GM12878 (cell line): ENCODE data around the gene RASSF10.

Source experiments
- CHD1 ChIP-seq: IDR thresholded peaks from 2 replicates; pipeline ENCODE4 v1.6.1; 2012; ENCODE audit warnings: low read depth, low read length, improper control_type of control experiment
- HCFC1 ChIP-seq: fragments of 150-350 bp; IDR thresholded peaks from 2 replicates; pipeline ENCODE4 v1.6.1; 2014; ENCODE audit warnings: low read length
- POLR2A ChIP-seq: IDR thresholded peaks from 2 replicates; pipeline ENCODE4 v1.6.1; 2011; ENCODE audit warnings: low read depth, mild to moderate bottlenecking, low read length
- ZBTB11 ChIP-seq: fragments of 450-650 bp; formaldehyde crosslinking; IDR thresholded peaks from 2 replicates; pipeline ENCODE4 v1.5.0; 2022; ENCODE audit warnings: mild to moderate bottlenecking, missing genetic modification characterization
- TF ChIP-seq, protein P1 (sequence below), 3 experiments: IDR thresholded peaks in 2 of 3; conservative IDR thresholded peaks in 1 of 3; 2 replicates each; pipeline ENCODE4 v1.5.1; 2011; ENCODE audit warnings: low read depth in 3 of 3, low read length in 3 of 3, mild to moderate bottlenecking in 3 of 3, control low read depth in 2 of 3, moderate library complexity in 2 of 3, inconsistent platforms in 1 of 3, mixed read lengths in 1 of 3; ENCODE audit not compliant: control insufficient read depth in 2 of 3, insufficient read depth in 1 of 3; ENCODE audit errors: extremely low read depth in 1 of 3

GRCh38 chr11:13038366-13038765, 29.2 kb downstream of the RASSF10 start:
- no peak for TF ChIP-seq HCFC1
- TF ChIP-seq, protein P1, sequence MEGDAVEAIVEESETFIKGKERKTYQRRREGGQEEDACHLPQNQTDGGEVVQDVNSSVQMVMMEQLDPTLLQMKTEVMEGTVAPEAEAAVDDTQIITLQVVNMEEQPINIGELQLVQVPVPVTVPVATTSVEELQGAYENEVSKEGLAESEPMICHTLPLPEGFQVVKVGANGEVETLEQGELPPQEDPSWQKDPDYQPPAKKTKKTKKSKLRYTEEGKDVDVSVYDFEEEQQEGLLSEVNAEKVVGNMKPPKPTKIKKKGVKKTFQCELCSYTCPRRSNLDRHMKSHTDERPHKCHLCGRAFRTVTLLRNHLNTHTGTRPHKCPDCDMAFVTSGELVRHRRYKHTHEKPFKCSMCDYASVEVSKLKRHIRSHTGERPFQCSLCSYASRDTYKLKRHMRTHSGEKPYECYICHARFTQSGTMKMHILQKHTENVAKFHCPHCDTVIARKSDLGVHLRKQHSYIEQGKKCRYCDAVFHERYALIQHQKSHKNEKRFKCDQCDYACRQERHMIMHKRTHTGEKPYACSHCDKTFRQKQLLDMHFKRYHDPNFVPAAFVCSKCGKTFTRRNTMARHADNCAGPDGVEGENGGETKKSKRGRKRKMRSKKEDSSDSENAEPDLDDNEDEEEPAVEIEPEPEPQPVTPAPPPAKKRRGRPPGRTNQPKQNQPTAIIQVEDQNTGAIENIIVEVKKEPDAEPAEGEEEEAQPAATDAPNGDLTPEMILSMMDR (IDR thresholded peaks at IDR 0.05 in 2 of 3, conservative IDR thresholded peaks at IDR 0.05 in 1 of 3; ENCODE audit: control insufficient read depth in 2 of 3, extremely low read depth in 1 of 3, insufficient read depth in 1 of 3, low read depth in 3 of 3, low read length in 3 of 3) = no peak
- TF ChIP-seq POLR2A = no peak
- no peak for TF ChIP-seq ZBTB11 (CRISPR knock-in tag)
- no peak for TF ChIP-seq CHD1
